Measurements from ENCODE around the gene RNF214. TPM values are rescaled to one million over a fixed set of nuclear protein-coding genes. Genes with fewer than 3 reads are reported as not detected.
A peak's percentile ranks its signal among the peaks of the same experiment; 100 is the strongest.
"Not testable (repeated sequence)": the region's sequence is repeated elsewhere in the genome, so short reads cannot be mapped to it uniquely, and the experiment has no call there.

The RNF214 gene
- polyA plus RNA-seq, 2 donors = 5.9 to 6.6 TPM

DNA sequence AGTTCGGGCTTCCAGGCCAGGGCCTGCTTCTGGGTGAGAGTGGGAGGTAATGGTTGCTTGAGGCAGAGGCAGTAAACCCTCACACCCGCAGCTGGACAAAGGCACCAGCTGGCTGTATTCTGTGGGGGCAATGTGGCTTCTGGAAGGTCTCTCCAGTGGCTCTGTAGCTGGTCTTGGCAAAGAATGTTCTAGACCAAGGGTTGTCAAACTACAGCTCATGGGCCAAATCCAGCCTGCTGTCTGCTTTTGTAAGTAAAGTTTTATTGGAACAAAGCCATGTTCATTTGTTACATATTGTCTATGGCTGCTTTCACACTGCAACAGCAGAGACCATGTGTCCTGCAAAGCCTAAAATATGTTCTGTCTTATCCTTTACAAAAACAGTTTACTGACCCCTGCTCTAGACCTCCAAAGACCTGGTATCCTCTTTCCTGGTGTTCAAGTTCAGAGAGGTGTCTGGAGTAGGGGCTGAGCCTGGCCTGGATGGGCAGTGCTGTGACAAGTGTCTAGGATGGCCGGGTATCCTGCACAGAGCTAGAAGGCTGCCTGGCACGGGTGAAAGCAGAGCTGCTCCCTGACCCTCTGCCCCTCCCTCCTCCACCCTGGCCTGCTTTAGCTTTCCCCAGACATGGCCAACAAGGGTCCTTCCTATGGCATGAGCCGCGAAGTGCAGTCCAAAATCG lies 29.9 kb upstream of the RNF214 start:
- Histone ChIP-seq H3K4me3 (ENCODE audit: low read depth in 1 of 2, low read length in 2 of 2) (peak overlapping the region; percentile 44 to 49), H3K9me3 (ENCODE audit: control insufficient read depth in 2 of 2, insufficient read depth in 1 of 2, low read depth in 1 of 2, low read length in 1 of 2) (no peaks in the 10 kb centered on the region), H3K4me1 (ENCODE audit: control insufficient read depth in 2 of 2, insufficient read depth in 2 of 2, low read length in 1 of 2) (peaks cover 0 to 9% of the 10 kb centered on the region in 2 donors), H3K27me3 (ENCODE audit: control insufficient read depth in 1 of 2, insufficient read depth in 2 of 2, low read length in 2 of 2) (no peaks in the 10 kb centered on the region), H3K36me3 (ENCODE audit: control insufficient read depth in 2 of 2, insufficient read depth in 2 of 2, low read length in 1 of 2) (peaks cover 0 to 17% of the 10 kb centered on the region in 2 donors), H3K27ac (ENCODE audit: low read depth in 2 of 2, low read length in 1 of 2) (peak overlapping the region; percentile 61 to 70)
- WGBS, 2 donors = 73 to 75% methylated on average over 7 of the region's 7 CpGs

DNA sequence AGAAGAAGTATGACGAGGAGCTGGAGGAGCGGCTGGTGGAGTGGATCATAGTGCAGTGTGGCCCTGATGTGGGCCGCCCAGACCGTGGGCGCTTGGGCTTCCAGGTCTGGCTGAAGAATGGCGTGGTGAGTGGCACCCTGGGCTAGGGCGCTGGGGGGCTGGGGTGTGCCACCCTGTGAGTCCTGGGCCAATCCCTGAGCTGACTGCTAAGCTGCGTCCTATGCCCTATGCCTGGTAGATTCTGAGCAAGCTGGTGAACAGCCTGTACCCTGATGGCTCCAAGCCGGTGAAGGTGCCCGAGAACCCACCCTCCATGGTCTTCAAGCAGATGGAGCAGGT lies 29.4 kb upstream of the RNF214 start:
- peak overlapping the region; percentile 61 to 70 for H3K27ac ChIP-seq (ENCODE audit: low read depth in 2 of 2, low read length in 1 of 2)
- no peaks in the 10 kb centered on the region for H3K9me3 ChIP-seq (ENCODE audit: control insufficient read depth in 2 of 2, insufficient read depth in 1 of 2, low read depth in 1 of 2, low read length in 1 of 2)
- no peaks in the 10 kb centered on the region for H3K27me3 ChIP-seq (ENCODE audit: control insufficient read depth in 1 of 2, insufficient read depth in 2 of 2, low read length in 2 of 2)
- peaks cover 0 to 17% of the 10 kb centered on the region in 2 donors for H3K36me3 ChIP-seq (ENCODE audit: control insufficient read depth in 2 of 2, insufficient read depth in 2 of 2, low read length in 1 of 2)
- peaks cover 0 to 4% of the 10 kb centered on the region in 2 donors for H3K4me1 ChIP-seq (ENCODE audit: control insufficient read depth in 2 of 2, insufficient read depth in 2 of 2, low read length in 1 of 2)
- 85 to 90% methylated on average over 10 of the region's 10 CpGs for WGBS, 2 donors
- H3K4me3 ChIP-seq (ENCODE audit: low read depth in 1 of 2, low read length in 2 of 2) = peak overlapping the region; percentile 24 to 44

DNA sequence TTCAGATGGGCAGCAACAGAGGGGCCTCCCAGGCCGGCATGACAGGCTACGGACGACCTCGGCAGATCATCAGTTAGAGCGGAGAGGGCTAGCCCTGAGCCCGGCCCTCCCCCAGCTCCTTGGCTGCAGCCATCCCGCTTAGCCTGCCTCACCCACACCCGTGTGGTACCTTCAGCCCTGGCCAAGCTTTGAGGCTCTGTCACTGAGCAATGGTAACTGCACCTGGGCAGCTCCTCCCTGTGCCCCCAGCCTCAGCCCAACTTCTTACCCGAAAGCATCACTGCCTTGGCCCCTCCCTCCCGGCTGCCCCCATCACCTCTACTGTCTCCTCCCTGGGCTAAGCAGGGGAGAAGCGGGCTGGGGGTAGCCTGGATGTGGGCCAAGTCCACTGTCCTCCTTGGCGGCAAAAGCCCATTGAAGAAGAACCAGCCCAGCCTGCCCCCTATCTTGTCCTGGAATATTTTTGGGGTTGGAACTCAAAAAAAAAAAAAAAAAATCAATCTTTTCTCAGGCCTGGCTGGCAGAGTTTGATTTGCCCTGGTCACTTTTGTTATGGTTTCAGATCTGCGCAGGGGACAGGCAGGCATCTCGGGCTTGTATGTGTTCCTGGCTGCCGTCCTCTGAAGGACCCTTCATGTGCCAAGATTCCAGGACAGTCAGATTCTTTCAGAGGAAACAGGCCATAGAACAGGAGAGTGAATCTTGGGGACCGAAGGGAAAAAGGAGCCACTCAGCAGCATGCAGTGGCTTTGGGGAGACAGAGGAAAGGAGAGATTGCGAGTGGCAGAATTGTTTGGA lies 28.0 kb upstream of the RNF214 start:
- Histone ChIP-seq H3K4me1 (ENCODE audit: control insufficient read depth in 2 of 2, insufficient read depth in 2 of 2, low read length in 1 of 2) (peaks cover 0 to 2% of the 10 kb centered on the region in 2 donors), H3K36me3 (ENCODE audit: control insufficient read depth in 2 of 2, insufficient read depth in 2 of 2, low read length in 1 of 2) (peaks cover 0 to 17% of the 10 kb centered on the region in 2 donors), H3K27ac (ENCODE audit: low read depth in 2 of 2, low read length in 1 of 2) (peak overlapping the region; percentile 36 to 70), H3K9me3 (ENCODE audit: control insufficient read depth in 2 of 2, insufficient read depth in 1 of 2, low read depth in 1 of 2, low read length in 1 of 2) (no peaks in the 10 kb centered on the region), H3K4me3 (ENCODE audit: low read depth in 1 of 2, low read length in 2 of 2) (no peak overlapping the region), H3K27me3 (ENCODE audit: control insufficient read depth in 1 of 2, insufficient read depth in 2 of 2, low read length in 2 of 2) (no peaks in the 10 kb centered on the region)
- WGBS, 2 donors = 75 to 79% methylated on average over 17 of the region's 17 CpGs

DNA sequence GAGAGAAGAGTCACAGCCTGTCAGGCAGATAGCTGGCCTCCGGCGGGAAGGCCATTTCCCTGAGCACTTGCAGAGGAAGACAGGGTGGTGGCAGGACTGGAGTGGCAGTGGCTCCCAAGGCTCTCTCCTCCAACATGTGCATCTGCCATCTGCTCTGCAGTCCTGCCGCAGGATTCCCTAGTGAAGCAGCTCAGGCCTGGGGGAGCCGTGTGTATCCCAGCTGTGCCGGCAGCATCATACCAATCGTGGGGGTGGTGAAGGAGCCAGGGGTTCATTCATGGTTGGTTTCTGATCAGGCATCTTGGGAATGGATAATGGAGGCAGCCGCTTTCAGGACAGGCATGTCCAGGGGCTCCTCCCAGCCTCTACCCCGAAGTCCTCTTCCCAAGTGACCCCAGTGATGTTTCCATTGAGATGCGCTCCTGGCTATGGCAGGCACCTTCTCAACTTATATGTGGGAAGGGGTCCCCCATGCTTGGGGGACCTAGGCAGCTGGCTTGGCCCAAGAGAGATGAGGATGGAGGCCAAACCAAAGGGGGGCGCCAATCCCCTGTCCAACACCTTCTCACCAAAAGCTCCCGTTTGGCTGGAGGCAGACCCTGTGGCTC lies 27.2 kb upstream of the RNF214 start:
- H3K4me3 ChIP-seq (ENCODE audit: low read depth in 1 of 2, low read length in 2 of 2) = no peak overlapping the region
- 80 to 81% methylated on average over 11 of the region's 11 CpGs for WGBS, 2 donors
- H3K4me1 ChIP-seq (ENCODE audit: control insufficient read depth in 2 of 2, insufficient read depth in 2 of 2, low read length in 1 of 2) = peaks cover 0 to 2% of the 10 kb centered on the region in 2 donors
- H3K27ac ChIP-seq (ENCODE audit: low read depth in 2 of 2, low read length in 1 of 2) = peak overlapping the region; percentile 20 to 59
- no peaks in the 10 kb centered on the region for H3K27me3 ChIP-seq (ENCODE audit: control insufficient read depth in 1 of 2, insufficient read depth in 2 of 2, low read length in 2 of 2)
- no peaks in the 10 kb centered on the region for H3K9me3 ChIP-seq (ENCODE audit: control insufficient read depth in 2 of 2, insufficient read depth in 1 of 2, low read depth in 1 of 2, low read length in 1 of 2)
- H3K36me3 ChIP-seq (ENCODE audit: control insufficient read depth in 2 of 2, insufficient read depth in 2 of 2, low read length in 1 of 2) = peaks cover 0 to 17% of the 10 kb centered on the region in 2 donors

DNA sequence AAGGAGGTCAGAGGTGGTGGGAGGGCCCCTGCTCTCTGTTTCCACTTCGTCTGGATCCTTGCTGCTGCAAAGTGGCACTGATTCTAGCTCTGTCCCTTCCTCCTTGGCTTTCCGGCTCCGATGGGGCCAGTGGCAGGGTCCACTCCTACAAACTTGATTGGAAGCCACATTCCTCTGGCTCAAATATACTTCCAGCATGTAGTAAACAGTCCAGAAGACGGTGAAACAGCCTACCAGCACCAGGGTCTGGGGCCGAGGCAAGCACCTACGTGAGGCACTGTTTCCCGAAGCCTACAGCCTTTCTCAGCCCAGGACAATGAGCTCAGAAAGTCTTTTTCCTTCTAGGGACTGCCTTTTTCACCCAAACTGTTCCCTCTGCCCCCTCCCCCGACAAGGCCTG lies 26.4 kb upstream of the RNF214 start:
- 72 to 81% methylated on average over 7 to 8 of the region's 8 CpGs for WGBS, 2 donors

DNA sequence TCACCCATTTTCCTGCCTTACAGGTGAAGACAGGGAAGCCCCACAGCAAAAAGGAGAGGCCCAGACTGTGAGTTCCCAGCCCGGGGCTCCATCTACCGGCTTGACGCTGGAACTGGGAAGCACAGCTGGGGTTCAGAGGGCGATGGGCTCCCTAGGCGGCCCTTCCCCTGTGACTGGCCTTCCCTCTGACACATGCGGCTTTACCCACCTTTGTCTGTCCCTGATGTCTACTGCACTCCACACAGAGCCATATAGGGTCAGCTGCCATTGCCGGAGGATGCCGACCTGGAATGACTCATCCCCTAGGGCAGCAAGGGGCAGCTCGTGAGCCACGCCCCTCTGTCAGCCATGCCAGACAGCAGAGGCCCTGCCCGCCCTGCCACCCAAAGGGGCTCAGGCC lies 25.6 kb upstream of the RNF214 start:
- not testable (repeated sequence) for H3K9me3 ChIP-seq (ENCODE audit: control insufficient read depth in 2 of 2, insufficient read depth in 1 of 2, low read depth in 1 of 2, low read length in 1 of 2); H3K4me1 ChIP-seq (ENCODE audit: control insufficient read depth in 2 of 2, insufficient read depth in 2 of 2, low read length in 1 of 2); H3K4me3 ChIP-seq (ENCODE audit: low read depth in 1 of 2, low read length in 2 of 2); H3K27ac ChIP-seq (ENCODE audit: low read depth in 2 of 2, low read length in 1 of 2); H3K27me3 ChIP-seq (ENCODE audit: control insufficient read depth in 1 of 2, insufficient read depth in 2 of 2, low read length in 2 of 2)
- H3K36me3 ChIP-seq (ENCODE audit: control insufficient read depth in 2 of 2, insufficient read depth in 2 of 2, low read length in 1 of 2) = peaks cover 0 to 17% of the 10 kb centered on the region in 2 donors
- WGBS, 2 donors = 72 to 84% methylated on average over 5 to 6 of the region's 11 CpGs

More for the DNA sequence above, 26.4 kb upstream of the RNF214 start:
- peaks cover 0 to 17% of the 10 kb centered on the region in 2 donors for H3K36me3 ChIP-seq (ENCODE audit: control insufficient read depth in 2 of 2, insufficient read depth in 2 of 2, low read length in 1 of 2)
- H3K27me3 ChIP-seq (ENCODE audit: control insufficient read depth in 1 of 2, insufficient read depth in 2 of 2, low read length in 2 of 2); H3K4me1 ChIP-seq (ENCODE audit: control insufficient read depth in 2 of 2, insufficient read depth in 2 of 2, low read length in 1 of 2); H3K9me3 ChIP-seq (ENCODE audit: control insufficient read depth in 2 of 2, insufficient read depth in 1 of 2, low read depth in 1 of 2, low read length in 1 of 2); H3K4me3 ChIP-seq (ENCODE audit: low read depth in 1 of 2, low read length in 2 of 2); H3K27ac ChIP-seq (ENCODE audit: low read depth in 2 of 2, low read length in 1 of 2): not testable (repeated sequence)

DNA sequence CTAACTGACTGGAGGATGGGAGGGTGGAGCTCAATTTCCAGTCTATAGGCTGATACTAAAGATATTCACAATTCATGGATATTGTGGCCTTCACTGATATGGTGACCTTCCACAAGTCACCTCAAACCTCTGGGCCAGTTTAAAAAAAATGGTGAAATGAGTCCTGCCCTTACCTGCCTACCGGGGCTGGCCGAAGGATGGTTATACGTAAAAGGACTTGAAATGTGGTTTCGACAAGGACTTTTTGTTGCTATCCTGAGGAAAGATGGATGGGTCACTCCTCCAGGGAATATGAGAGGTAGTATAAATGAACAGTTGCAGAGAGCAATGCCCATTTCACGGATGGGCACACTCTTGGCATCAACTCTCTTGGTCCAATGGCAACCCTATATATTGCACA lies 25.0 kb upstream of the RNF214 start:
- WGBS, 2 donors = 88 to 93% methylated on average over 5 of the region's 5 CpGs

DNA sequence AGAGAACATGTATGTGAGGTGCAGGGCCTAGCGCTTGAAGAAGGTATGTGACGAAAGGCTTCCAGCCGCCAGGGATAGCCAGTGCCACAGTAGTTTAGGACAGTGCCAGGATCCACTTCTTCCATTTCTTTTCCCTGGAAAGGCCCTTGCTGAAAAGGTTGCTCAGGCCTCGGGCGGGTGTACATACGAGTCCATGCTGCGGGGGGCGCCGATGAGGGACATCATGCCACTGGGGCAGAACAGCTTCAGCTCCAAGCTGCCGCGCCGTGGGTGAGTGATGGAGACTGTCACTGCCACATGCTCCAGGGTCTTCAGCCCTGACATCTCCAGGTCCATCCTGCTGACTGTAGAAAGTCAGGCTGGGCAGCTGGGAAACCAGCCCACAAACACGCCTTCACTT lies 23.8 kb upstream of the RNF214 start:
- WGBS, 2 donors = 87 to 90% methylated on average over 9 of the region's 13 CpGs
- not testable (repeated sequence) for H3K27ac ChIP-seq (ENCODE audit: low read depth in 2 of 2, low read length in 1 of 2); H3K9me3 ChIP-seq (ENCODE audit: control insufficient read depth in 2 of 2, insufficient read depth in 1 of 2, low read depth in 1 of 2, low read length in 1 of 2); H3K27me3 ChIP-seq (ENCODE audit: control insufficient read depth in 1 of 2, insufficient read depth in 2 of 2, low read length in 2 of 2); H3K36me3 ChIP-seq (ENCODE audit: control insufficient read depth in 2 of 2, insufficient read depth in 2 of 2, low read length in 1 of 2); H3K4me3 ChIP-seq (ENCODE audit: low read depth in 1 of 2, low read length in 2 of 2); H3K4me1 ChIP-seq (ENCODE audit: control insufficient read depth in 2 of 2, insufficient read depth in 2 of 2, low read length in 1 of 2)

More for the DNA sequence above, 25.0 kb upstream of the RNF214 start:
- not testable (repeated sequence) for H3K27me3 ChIP-seq (ENCODE audit: control insufficient read depth in 1 of 2, insufficient read depth in 2 of 2, low read length in 2 of 2); H3K4me3 ChIP-seq (ENCODE audit: low read depth in 1 of 2, low read length in 2 of 2); H3K4me1 ChIP-seq (ENCODE audit: control insufficient read depth in 2 of 2, insufficient read depth in 2 of 2, low read length in 1 of 2); H3K27ac ChIP-seq (ENCODE audit: low read depth in 2 of 2, low read length in 1 of 2); H3K9me3 ChIP-seq (ENCODE audit: control insufficient read depth in 2 of 2, insufficient read depth in 1 of 2, low read depth in 1 of 2, low read length in 1 of 2)
- H3K36me3 ChIP-seq (ENCODE audit: control insufficient read depth in 2 of 2, insufficient read depth in 2 of 2, low read length in 1 of 2) = peaks cover 0 to 15% of the 10 kb centered on the region in 2 donors

DNA sequence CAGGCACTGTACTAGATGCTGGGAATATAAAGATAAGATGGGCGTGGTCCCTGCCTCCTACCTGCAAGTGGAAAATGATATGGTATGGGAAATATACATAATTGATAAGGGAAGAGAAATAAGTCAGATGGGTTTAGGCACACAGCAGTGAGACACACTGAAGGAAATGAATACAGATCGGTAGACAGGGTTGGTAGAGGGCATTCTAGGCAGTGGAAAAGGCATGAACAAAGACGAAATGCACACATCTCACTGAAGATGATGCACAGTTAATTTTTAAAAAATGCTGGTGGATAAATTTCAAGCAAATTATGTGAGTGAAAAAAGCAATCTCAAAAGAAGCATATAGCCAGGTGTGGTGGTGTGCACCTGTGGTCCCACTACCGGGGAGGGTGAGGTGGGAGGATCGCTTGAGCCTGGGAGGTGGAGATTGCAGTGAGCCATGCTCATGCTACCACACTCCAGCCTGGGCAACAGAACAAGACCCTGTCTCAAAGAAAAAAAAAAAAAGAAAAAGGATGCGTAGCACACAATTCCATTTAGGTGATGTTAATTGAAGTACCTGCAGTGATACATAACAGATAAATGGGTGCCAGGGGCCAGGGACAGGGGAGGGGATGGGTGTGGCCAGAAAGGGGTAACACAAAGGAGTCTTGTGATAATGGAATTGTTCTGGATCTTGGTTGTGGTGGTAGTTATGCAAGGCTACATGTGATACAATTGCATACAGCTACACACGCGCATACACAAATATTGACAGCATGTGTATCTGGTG lies 22.9 kb upstream of the RNF214 start:
- H3K36me3 ChIP-seq (ENCODE audit: control insufficient read depth in 2 of 2, insufficient read depth in 2 of 2, low read length in 1 of 2); H3K27ac ChIP-seq (ENCODE audit: low read depth in 2 of 2, low read length in 1 of 2); H3K4me3 ChIP-seq (ENCODE audit: low read depth in 1 of 2, low read length in 2 of 2); H3K4me1 ChIP-seq (ENCODE audit: control insufficient read depth in 2 of 2, insufficient read depth in 2 of 2, low read length in 1 of 2); H3K9me3 ChIP-seq (ENCODE audit: control insufficient read depth in 2 of 2, insufficient read depth in 1 of 2, low read depth in 1 of 2, low read length in 1 of 2); H3K27me3 ChIP-seq (ENCODE audit: control insufficient read depth in 1 of 2, insufficient read depth in 2 of 2, low read length in 2 of 2): not testable (repeated sequence)
- WGBS, 2 donors = 89 to 91% methylated on average over 7 to 8 of the region's 8 CpGs
